H9 (cell line): Measurements from ENCODE around the gene METTL8. TPM values are rescaled to one million over a fixed set of nuclear protein-coding genes. Genes with fewer than 3 reads are reported as not detected.

ENCODE experiments used
- DNase-seq: peaks from one replicate; pipeline ENCODE4 v3.0.0-alpha.2; 2017
- H2AFZ ChIP-seq: one replicate; pipeline ENCODE4 v1.6.1; 2013; ENCODE audit warnings: mild to moderate bottlenecking, low read length, control low read depth, moderate library complexity
- H2AK5ac ChIP-seq: 2 replicates; pipeline ENCODE4 v1.6.1; 2013; ENCODE audit warnings: low read length, control low read depth, mixed read lengths; ENCODE audit not compliant: insufficient read length
- H2BK120ac ChIP-seq: one replicate; pipeline ENCODE4 v1.6.1; 2013; ENCODE audit warnings: low read depth, mild to moderate bottlenecking, low read length, control low read depth, inconsistent platforms; ENCODE audit not compliant: poor library complexity, severe bottlenecking
- H2BK12ac ChIP-seq: 2 replicates; pipeline ENCODE4 v1.6.1; 2013; ENCODE audit warnings: low read length, control low read depth, mixed read lengths, low read depth; ENCODE audit not compliant: insufficient read length
- H2BK15ac ChIP-seq: 2 replicates; pipeline ENCODE4 v1.6.1; 2013; ENCODE audit warnings: low read depth, low read length, control low read depth
- H2BK20ac ChIP-seq: one replicate; pipeline ENCODE4 v1.6.1; 2013; ENCODE audit warnings: low read depth, mild to moderate bottlenecking, low read length, control low read depth, inconsistent platforms; ENCODE audit not compliant: poor library complexity, severe bottlenecking
- H2BK5ac ChIP-seq: 2 replicates; pipeline ENCODE4 v1.6.1; 2013; ENCODE audit warnings: low read length, control low read depth, mixed read lengths; ENCODE audit not compliant: insufficient read length
- H3K14ac ChIP-seq: 2 replicates; pipeline ENCODE4 v1.6.1; 2013; ENCODE audit warnings: low read length, control low read depth; ENCODE audit not compliant: insufficient read depth
- H3K18ac ChIP-seq: 2 replicates; pipeline ENCODE4 v1.6.1; 2013; ENCODE audit warnings: low read depth, mild to moderate bottlenecking, mixed read lengths, low read length, control low read depth; ENCODE audit not compliant: insufficient read length
- H3K23ac ChIP-seq: 2 replicates; pipeline ENCODE4 v1.6.1; 2013; ENCODE audit warnings: low read length, control low read depth, mixed read lengths, low read depth; ENCODE audit not compliant: insufficient read length
- H3K23me2 ChIP-seq: 2 replicates; pipeline ENCODE4 v1.6.1; 2013; ENCODE audit warnings: low read depth, mild to moderate bottlenecking, mixed read lengths, low read length, control low read depth; ENCODE audit not compliant: insufficient read length, poor library complexity, severe bottlenecking
- H3K27ac ChIP-seq: 2 replicates; pipeline ENCODE4 v1.5.1; 2013; ENCODE audit warnings: low read length, control low read depth, mixed read lengths, low read depth; ENCODE audit not compliant: insufficient read length
- H3K27me3 ChIP-seq: 2 replicates; pipeline ENCODE4 v1.6.1; 2013; ENCODE audit warnings: low read length, control low read depth, inconsistent platforms; ENCODE audit not compliant: insufficient read depth
- H3K4ac ChIP-seq: 2 replicates; pipeline ENCODE4 v1.6.1; 2013; ENCODE audit warnings: low read depth, mild to moderate bottlenecking, control low read depth, inconsistent platforms, low read length, moderate library complexity
- H3K4me1 ChIP-seq: 2 replicates; pipeline ENCODE4 v1.6.1; 2013; ENCODE audit warnings: low read length, control low read depth, inconsistent platforms; ENCODE audit not compliant: insufficient read depth
- H3K4me2 ChIP-seq: 2 replicates; pipeline ENCODE4 v1.6.1; 2013; ENCODE audit warnings: low read length, control low read depth, mixed read lengths; ENCODE audit not compliant: insufficient read length, insufficient read depth
- H3K56ac ChIP-seq: 2 replicates; pipeline ENCODE4 v1.6.1; 2013; ENCODE audit warnings: low read depth, mild to moderate bottlenecking, mixed read lengths, low read length, control low read depth; ENCODE audit not compliant: insufficient read length
- H3K79me1 ChIP-seq: 2 replicates; pipeline ENCODE4 v1.6.1; 2013; ENCODE audit warnings: low read depth, mild to moderate bottlenecking, moderate library complexity, low read length, control low read depth, inconsistent platforms; ENCODE audit not compliant: insufficient read depth, poor library complexity, severe bottlenecking
- H3K79me2 ChIP-seq: 2 replicates; pipeline ENCODE4 v1.6.1; 2013; ENCODE audit warnings: low read length, control low read depth, inconsistent platforms; ENCODE audit not compliant: insufficient read depth
- H3K9ac ChIP-seq: 2 replicates; pipeline ENCODE4 v1.6.1; 2013; ENCODE audit warnings: low read length, control low read depth, mixed read lengths; ENCODE audit not compliant: insufficient read length; ENCODE audit errors: extremely low read depth
- H3K9me3 ChIP-seq: one replicate; pipeline ENCODE4 v1.6.1; 2013; ENCODE audit warnings: low read depth, low read length, inconsistent platforms; ENCODE audit not compliant: control insufficient read depth
- H3T11ph ChIP-seq: one replicate; pipeline ENCODE4 v1.6.1; 2013; ENCODE audit warnings: mild to moderate bottlenecking, low read length, control low read depth, inconsistent platforms
- H4K20me1 ChIP-seq: one replicate; pipeline ENCODE4 v1.6.1; 2013; ENCODE audit not compliant: control insufficient read depth, insufficient read length, insufficient read depth
- H4K5ac ChIP-seq: 2 replicates; pipeline ENCODE4 v1.6.1; 2013; ENCODE audit warnings: low read depth, mild to moderate bottlenecking, mixed read lengths, low read length, control low read depth; ENCODE audit not compliant: insufficient read length
- H4K8ac ChIP-seq: replicated peaks from 2 replicates; pipeline ENCODE4 v1.6.1; 2013; ENCODE audit warnings: low read length, control low read depth, mixed read lengths, low read depth; ENCODE audit not compliant: insufficient read length
- H4K91ac ChIP-seq: 2 replicates; pipeline ENCODE4 v1.6.1; 2013; ENCODE audit warnings: low read depth, mild to moderate bottlenecking, moderate library complexity, mixed read lengths, low read length, control low read depth; ENCODE audit not compliant: insufficient read length
- H3K27ac Mint-ChIP-seq, 3 experiments: 2 replicates in 2 of 3; 3 replicates in 1 of 3; pipeline ENCODE4 v1.8.0; 2020 to 2021; ENCODE audit warnings: mixed read lengths in 3 of 3, mild to moderate bottlenecking in 1 of 3, moderate library complexity in 1 of 3
- H3K27me3 Mint-ChIP-seq: 2 replicates; pipeline ENCODE4 v1.8.0; 2021; ENCODE audit warnings: low read depth, mild to moderate bottlenecking, moderate library complexity, mixed read lengths
- H3K36me3 Mint-ChIP-seq, 3 experiments: 2 replicates in 2 of 3; 3 replicates in 1 of 3; pipeline ENCODE4 v1.8.0; 2020 to 2021; ENCODE audit warnings: low read depth in 3 of 3, mixed read lengths in 3 of 3; ENCODE audit not compliant: insufficient read depth in 1 of 3
- H3K4me1 Mint-ChIP-seq, 2 experiments: 2 replicates each; pipeline ENCODE4 v1.8.0; 2020; ENCODE audit warnings: mixed read lengths in 2 of 2
- H3K4me3 Mint-ChIP-seq, 2 experiments: 2 replicates in 1 of 2; 3 replicates in 1 of 2; pipeline ENCODE4 v1.8.0; 2020 to 2021; ENCODE audit warnings: mild to moderate bottlenecking in 2 of 2, mixed read lengths in 2 of 2, moderate library complexity in 1 of 2
- H3K9me3 Mint-ChIP-seq, 2 experiments: 2 replicates in 1 of 2; 3 replicates in 1 of 2; pipeline ENCODE4 v1.8.0; 2020; ENCODE audit warnings: mild to moderate bottlenecking in 2 of 2, mixed read lengths in 2 of 2, moderate library complexity in 1 of 2
- CTCF ChIP-seq: fragments of 200-600 bp; sonication (generic); conservative IDR thresholded peaks from 3 replicates; pipeline ENCODE4 v1.8.0; 2021; ENCODE audit warnings: antibody characterized with exemption, mild to moderate bottlenecking
- total RNA-seq: library from RNA; stranded (reverse); gene quantifications from 2 replicates; pipeline ENCODE4 v1.2.1, GENCODE V29; 2021

METTL8 gene
- total RNA-seq, 1 experiment from 2014 or later = 40.9 TPM

- no peak overlapping the region for H4K5ac ChIP-seq
- H3K9me3 Mint-ChIP-seq = no peaks in the 10 kb centered on the region; a peak in 1 of 5 replicates
- no peak overlapping the region for H3K14ac ChIP-seq
- DNase-seq = no peak
- H3K4me1 ChIP-seq = peaks cover 3% of the 10 kb centered on the region; the same call in 1 of the 2 replicates
- no peaks in the 10 kb centered on the region for H4K20me1 ChIP-seq
- no peak overlapping the region for H3K9ac ChIP-seq
- H3K4me3 Mint-ChIP-seq = no peak overlapping the region
- H2BK20ac ChIP-seq = no peak overlapping the region
- H3K23me2 ChIP-seq = no peaks in the 10 kb centered on the region
- H2BK12ac ChIP-seq = no peak overlapping the region
- H2AK5ac ChIP-seq = no peak overlapping the region
- H3K27ac Mint-ChIP-seq = no peak overlapping the region
- no peaks in the 10 kb centered on the region for H3K79me1 ChIP-seq
- H3K4me2 ChIP-seq = no peak overlapping the region
- no peak overlapping the region for H2BK5ac ChIP-seq
- no peak overlapping the region for H4K91ac ChIP-seq
- no peaks in the 10 kb centered on the region for H3K27me3 Mint-ChIP-seq
- H3K4me1 Mint-ChIP-seq = peaks cover 27 to 30% of the 10 kb centered on the region in 2 experiments
- H2AFZ ChIP-seq = no peak overlapping the region
- no peak overlapping the region for H3K23ac ChIP-seq
- H3K18ac ChIP-seq = no peak overlapping the region
- TF ChIP-seq CTCF = no peak
- no peak overlapping the region for H4K8ac ChIP-seq
- H3K56ac ChIP-seq = no peak overlapping the region
- no peak overlapping the region for H2BK15ac ChIP-seq
- no peak overlapping the region for H3K4ac ChIP-seq
- peaks cover 0 to 3% (median 0%) of the 10 kb centered on the region in 3 experiments; a peak in 1 of 7 replicates for H3K36me3 Mint-ChIP-seq
- no peak overlapping the region for H3K27ac ChIP-seq
- H3K9me3 ChIP-seq = no peaks in the 10 kb centered on the region
- H3T11ph ChIP-seq = no peak overlapping the region
- no peak overlapping the region for H2BK120ac ChIP-seq
- no peaks in the 10 kb centered on the region for H3K27me3 ChIP-seq
- no peaks in the 10 kb centered on the region for H3K79me2 ChIP-seq
Measured at GRCh38 chr2:171289316-171289715, 144.5 kb downstream of the METTL8 start.
